ENCODE results near the gene TULP1. TPM values are rescaled to one million over a fixed set of nuclear protein-coding genes. Genes with fewer than 3 reads are reported as not detected.

Gene TULP1
- total and polyA plus RNA-seq, 2 of the 8 experiments (the other 6 are each of a cell fraction or from before 2014, with no cell fraction given) = 3.2 to 6.8 TPM

- TF ChIP-seq POLR2AphosphoS5 (IDR thresholded peaks at IDR 0.05; ENCODE audit: low read depth, low read length) = no peak
Measured at GRCh38 chr6:35554811-35555210, 42.1 kb upstream of the TULP1 start (continued).
